Gastrocnemius medialis (tissue), 4 donors: ENCODE data around the gene PRRG4. TPM values are rescaled to one million over a fixed set of nuclear protein-coding genes. Genes with fewer than 3 reads are reported as not detected.
"Not testable (repeated sequence)": the region's sequence is repeated elsewhere in the genome, so short reads cannot be mapped to it uniquely, and the experiment has no call there.

Experiments
- ATAC-seq, 2 donors: fragments of 150-250 bp; one replicate each; pipeline ENCODE4 v1.9.1; 2016
- DNase-seq, 2 donors: peaks; one replicate each; pipeline ENCODE4 v3.0.0-alpha.2; 2019
- H3K27ac ChIP-seq, 4 donors: fragments of 200-600 bp; sonication (generic); 1 replicate in 1 of 4; 2 replicates in 3 of 4; pipeline ENCODE4 v1.5.1; 2016 to 2018; ENCODE audit warnings: mild to moderate bottlenecking in 2 of 4, moderate library complexity in 1 of 4
- H3K27me3 ChIP-seq, 3 donors: fragments of 200-600 bp; sonication (generic) in 2 of 3; 1 replicate in 1 of 3; 2 replicates in 2 of 3; pipeline versions ENCODE4 v1.5.1 to v1.6.0; 2016 to 2019; ENCODE audit warnings: mild to moderate bottlenecking in 1 of 3, moderate library complexity in 1 of 3
- H3K36me3 ChIP-seq, 2 donors: fragments of 200-600 bp; sonication (generic) in 1 of 2; one replicate each; pipeline ENCODE4 v1.5.1; 2017 to 2018
- H3K4me1 ChIP-seq, 2 donors: fragments of 200-600 bp; sonication (generic) in 1 of 2; one replicate each; pipeline ENCODE4 v1.5.1; 2016 to 2017; ENCODE audit warnings: mild to moderate bottlenecking in 2 of 2
- H3K4me3 ChIP-seq, 4 donors: fragments of 200-600 bp; sonication (generic) in 3 of 4; 1 replicate in 1 of 4; 2 replicates in 3 of 4; pipeline ENCODE4 v1.5.1; 2016 to 2019; ENCODE audit warnings: mild to moderate bottlenecking in 2 of 4
- H3K9me3 ChIP-seq, 3 donors: fragments of 200-600 bp; sonication (generic) in 2 of 3; 1 replicate in 1 of 3; 2 replicates in 2 of 3; pipeline ENCODE4 v1.5.1; 2016 to 2019
- POLR2A ChIP-seq, 2 donors: fragments of 450-650 bp; IDR thresholded peaks; one replicate each; pipeline ENCODE4 v1.6.1; 2017; ENCODE audit warnings: antibody characterized with exemption in 2 of 2, mild to moderate bottlenecking in 2 of 2, moderate library complexity in 2 of 2
- in situ Hi-C, 4 donors: fragments of 200-750 bp; cut with MboI; loops; one replicate each; pipeline versions ENCODE4 v1.15.0 to v1.8.0; 2017; ENCODE audit warnings: low sequenced_read_pairs in 4 of 4
- intact Hi-C: fragments of 100-400 bp; cut with DNase I; formaldehyde crosslinking; loops from one replicate; pipeline ENCODE4 v1.15.1; 2023; ENCODE audit warnings: low total_unique reads
- total RNA-seq, 4 donors: library from RNA; depleted of rRNA; stranded (reverse); fragments of >200 nt; gene quantifications; one replicate each; pipeline versions ENCODE4 v1.1.0 to v1.2.3, GENCODE V29; 2016
- TF ChIP-seq, protein P1 (sequence below), 5 experiments: fragments of 450-650 bp in 3 of 5; fragments of 200-600 bp in 2 of 5; sonication (generic) in 2 of 5; IDR thresholded peaks in 4 of 5; conservative IDR thresholded peaks in 1 of 5; 1 replicate in 4 of 5; 2 replicates in 1 of 5; pipeline ENCODE4 v1.5.1; 2016 to 2019; ENCODE audit warnings: antibody characterized with exemption in 5 of 5, mild to moderate bottlenecking in 3 of 5, moderate library complexity in 3 of 5

The PRRG4 gene
- total RNA-seq, 4 donors from 2014 or later: 0.46 to 1.8 (median 0.75) TPM

DNA sequence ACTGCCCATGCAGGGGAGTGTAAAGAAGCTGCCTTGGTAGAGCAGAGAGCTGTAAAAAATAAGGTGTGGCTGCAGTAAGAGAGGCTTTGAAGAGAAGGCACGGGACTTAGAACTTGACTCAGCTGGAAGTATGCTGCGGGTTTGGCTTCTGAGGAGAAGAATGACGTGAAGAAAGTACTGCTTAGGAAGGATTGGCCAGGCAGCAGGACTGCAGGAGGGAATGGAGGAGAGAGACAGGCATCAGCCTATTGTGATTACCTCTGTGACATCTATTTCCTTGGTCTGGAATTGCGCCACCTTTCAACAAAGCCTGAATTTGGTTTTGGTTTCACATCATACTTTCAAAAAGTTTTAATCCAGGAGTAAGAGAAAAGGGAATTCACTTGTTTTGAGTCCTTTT lies 22.5 kb downstream of the PRRG4 start:
- no peaks in the 10 kb centered on the region for H3K4me1 ChIP-seq
- TF ChIP-seq, protein P1, sequence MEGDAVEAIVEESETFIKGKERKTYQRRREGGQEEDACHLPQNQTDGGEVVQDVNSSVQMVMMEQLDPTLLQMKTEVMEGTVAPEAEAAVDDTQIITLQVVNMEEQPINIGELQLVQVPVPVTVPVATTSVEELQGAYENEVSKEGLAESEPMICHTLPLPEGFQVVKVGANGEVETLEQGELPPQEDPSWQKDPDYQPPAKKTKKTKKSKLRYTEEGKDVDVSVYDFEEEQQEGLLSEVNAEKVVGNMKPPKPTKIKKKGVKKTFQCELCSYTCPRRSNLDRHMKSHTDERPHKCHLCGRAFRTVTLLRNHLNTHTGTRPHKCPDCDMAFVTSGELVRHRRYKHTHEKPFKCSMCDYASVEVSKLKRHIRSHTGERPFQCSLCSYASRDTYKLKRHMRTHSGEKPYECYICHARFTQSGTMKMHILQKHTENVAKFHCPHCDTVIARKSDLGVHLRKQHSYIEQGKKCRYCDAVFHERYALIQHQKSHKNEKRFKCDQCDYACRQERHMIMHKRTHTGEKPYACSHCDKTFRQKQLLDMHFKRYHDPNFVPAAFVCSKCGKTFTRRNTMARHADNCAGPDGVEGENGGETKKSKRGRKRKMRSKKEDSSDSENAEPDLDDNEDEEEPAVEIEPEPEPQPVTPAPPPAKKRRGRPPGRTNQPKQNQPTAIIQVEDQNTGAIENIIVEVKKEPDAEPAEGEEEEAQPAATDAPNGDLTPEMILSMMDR (IDR thresholded peaks at IDR 0.05 in 4 of 5, conservative IDR thresholded peaks at IDR 0.05 in 1 of 5): no peak
- TF ChIP-seq POLR2A (IDR thresholded peaks at IDR 0.05): no peak
- no peaks in the 10 kb centered on the region for H3K27me3 ChIP-seq
- H3K9me3 ChIP-seq: no peaks in the 10 kb centered on the region
- intact Hi-C loops (no loop called here), in situ Hi-C loops (no loop called here)
- ATAC-seq (no peak), DNase-seq (no peak)
- no peak overlapping the region for H3K27ac ChIP-seq
- H3K36me3 ChIP-seq: no peaks in the 10 kb centered on the region
- no peak overlapping the region for H3K4me3 ChIP-seq

GRCh38 chr11:32855601-32856000 lies 25.9 kb downstream of the PRRG4 start:
- DNase-seq (no peak), ATAC-seq (no peak)
- Histone ChIP-seq H3K4me3 (no peak overlapping the region), H3K9me3 (no peaks in the 10 kb centered on the region), H3K36me3 (no peaks in the 10 kb centered on the region), H3K4me1 (no peaks in the 10 kb centered on the region), H3K27me3 (no peaks in the 10 kb centered on the region), H3K27ac (no peak overlapping the region)
- TF ChIP-seq POLR2A (IDR thresholded peaks at IDR 0.05): no peak
- TF ChIP-seq, protein P1 (IDR thresholded peaks at IDR 0.05 in 4 of 5, conservative IDR thresholded peaks at IDR 0.05 in 1 of 5): no peak
- in situ Hi-C loops (no loop called here), intact Hi-C loops (no loop called here)

- in situ Hi-C loops (no loop called here), intact Hi-C loops (no loop called here)
- TF ChIP-seq POLR2A (IDR thresholded peaks at IDR 0.05): no peak
- TF ChIP-seq, protein P1 (IDR thresholded peaks at IDR 0.05 in 4 of 5, conservative IDR thresholded peaks at IDR 0.05 in 1 of 5): no peak
- no peaks in the 10 kb centered on the region for H3K36me3 ChIP-seq
- no peak overlapping the region for H3K4me3 ChIP-seq
- H3K27ac ChIP-seq: no peak overlapping the region
- DNase-seq (no peak), ATAC-seq (no peak)
- no peaks in the 10 kb centered on the region for H3K9me3 ChIP-seq
- H3K4me1 ChIP-seq: no peaks in the 10 kb centered on the region
- H3K27me3 ChIP-seq: no peaks in the 10 kb centered on the region
These were observed 29.0 kb downstream of the PRRG4 start for GRCh38 chr11:32858731-32859130.

- TF ChIP-seq POLR2A (IDR thresholded peaks at IDR 0.05): no peak
- TF ChIP-seq, protein P1 (IDR thresholded peaks at IDR 0.05 in 4 of 5, conservative IDR thresholded peaks at IDR 0.05 in 1 of 5): no peak
- H3K27me3 ChIP-seq: no peaks in the 10 kb centered on the region
- no peak for DNase-seq
- ATAC-seq: no peak
- H3K9me3 ChIP-seq: no peaks in the 10 kb centered on the region
- no peak overlapping the region for H3K27ac ChIP-seq
- in situ Hi-C loops: no loop called here
- H3K4me1 ChIP-seq: no peaks in the 10 kb centered on the region
- no peak overlapping the region for H3K4me3 ChIP-seq
- intact Hi-C loops: no loop called here
- H3K36me3 ChIP-seq: no peaks in the 10 kb centered on the region
These were observed 32.3 kb downstream of the PRRG4 start for GRCh38 chr11:32861850-32862577.

DNA sequence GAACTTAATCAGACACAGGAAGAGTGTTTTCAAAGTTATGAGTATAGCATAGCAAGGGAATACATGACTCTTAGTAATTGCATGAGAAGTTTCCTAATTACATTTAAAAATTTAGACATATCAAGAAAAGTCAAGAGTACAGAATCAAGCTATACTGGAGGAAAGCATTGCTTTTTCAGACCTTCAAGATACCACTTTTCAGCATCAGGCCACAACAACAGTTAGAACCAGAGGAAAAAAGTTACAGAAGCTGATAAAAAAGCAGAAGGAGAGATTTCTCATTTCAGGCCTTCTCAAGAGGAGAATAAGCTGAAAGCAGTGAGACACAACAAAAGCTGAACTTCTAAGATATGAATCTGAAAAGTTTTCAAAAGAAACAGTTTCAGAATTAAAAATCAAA lies 34.8 kb downstream of the PRRG4 start:
- Histone ChIP-seq H3K4me1 (no peaks in the 10 kb centered on the region), H3K27me3 (no peaks in the 10 kb centered on the region), H3K9me3 (no peaks in the 10 kb centered on the region), H3K4me3 (no peak overlapping the region), H3K36me3 (no peaks in the 10 kb centered on the region), H3K27ac (no peak overlapping the region)
- DNase-seq (no peak), ATAC-seq (no peak)
- in situ Hi-C loops (no loop called here), intact Hi-C loops (no loop called here)
- no peak for TF ChIP-seq POLR2A (IDR thresholded peaks at IDR 0.05)
- TF ChIP-seq, protein P1 (IDR thresholded peaks at IDR 0.05 in 4 of 5, conservative IDR thresholded peaks at IDR 0.05 in 1 of 5): no peak

DNA sequence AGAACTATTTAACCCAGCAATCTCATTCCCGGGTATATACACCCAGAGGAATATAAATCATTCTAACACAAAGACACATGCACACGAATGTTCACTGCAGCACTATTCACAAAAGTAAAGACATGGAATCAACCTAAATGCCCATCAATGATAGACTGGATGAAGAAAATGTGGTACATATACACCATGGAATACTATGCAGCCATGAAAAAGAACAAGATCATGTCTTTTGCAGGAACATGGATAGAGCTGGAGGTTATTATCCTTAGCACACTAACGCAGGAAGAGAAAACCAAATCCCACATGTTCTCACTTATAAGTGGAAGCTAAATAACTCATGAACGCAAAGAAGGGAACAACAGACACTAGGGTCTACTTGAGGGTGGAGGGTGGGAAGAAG lies 39.0 kb downstream of the PRRG4 start:
- in situ Hi-C loops, H3K36me3 ChIP-seq, H3K4me1 ChIP-seq, H3K4me3 ChIP-seq, DNase-seq, intact Hi-C loops, H3K27ac ChIP-seq, H3K9me3 ChIP-seq, ATAC-seq, H3K27me3 ChIP-seq: not testable (repeated sequence)
